Dendritic cell treated with granulocyte-macrophage colony-stimulating factor and Interleukin-4, amounts not matched to agents 40 ng/mL and 50 ng/mL, for 4 days (primary cell): ENCODE measurements around the gene FHL2.

Experiments
- H3K27ac Mint-ChIP-seq: one replicate; pipeline ENCODE4 v1.8.0; 2022; ENCODE audit warnings: mild to moderate bottlenecking, mixed read lengths
- H3K27me3 Mint-ChIP-seq: one replicate; pipeline ENCODE4 v1.8.0; 2022; ENCODE audit warnings: mild to moderate bottlenecking, mixed read lengths
- H3K36me3 Mint-ChIP-seq: one replicate; pipeline ENCODE4 v1.8.0; 2022; ENCODE audit warnings: low read depth, mixed read lengths
- H3K4me1 Mint-ChIP-seq: one replicate; pipeline ENCODE4 v1.8.0; 2022; ENCODE audit warnings: low read depth, mixed read lengths
- H3K4me3 Mint-ChIP-seq: one replicate; pipeline ENCODE4 v1.8.0; 2022; ENCODE audit warnings: mild to moderate bottlenecking, moderate library complexity, mixed read lengths
- H3K9me3 Mint-ChIP-seq: one replicate; pipeline ENCODE4 v1.8.0; 2022; ENCODE audit warnings: mixed read lengths
- intact Hi-C: fragments of 100-400 bp; cut with micrococcal nuclease; formaldehyde crosslinking; loops from one replicate; pipeline ENCODE4 v1.15.0; 2022

The FHL2 gene

DNA sequence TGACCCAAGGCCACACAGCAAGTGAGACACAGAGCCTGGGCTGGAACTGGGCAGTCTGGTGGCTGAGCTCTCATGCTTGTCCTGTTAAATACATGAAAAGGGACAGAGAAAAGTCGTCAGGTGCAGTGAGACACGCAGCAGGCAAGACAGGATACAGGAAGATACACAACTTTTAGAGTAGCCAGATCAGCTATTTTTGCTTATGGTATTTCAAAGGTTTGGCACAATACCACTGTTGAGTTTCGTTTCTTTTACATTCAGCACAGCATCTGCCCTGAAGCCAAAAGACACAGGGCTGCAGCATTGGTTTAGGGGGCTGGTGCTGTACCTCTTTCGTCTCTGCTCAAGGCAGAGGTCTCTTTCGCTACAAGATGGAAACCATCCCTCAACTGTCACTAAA is 14.0 kb downstream of the FHL2 start:
- Mint-ChIP-seq H3K4me1 (peaks cover 37% of the 10 kb centered on the region), H3K27ac (no peak overlapping the region), H3K9me3 (no peaks in the 10 kb centered on the region), H3K36me3 (no peaks in the 10 kb centered on the region), H3K27me3 (peaks cover 10% of the 10 kb centered on the region), H3K4me3 (no peak overlapping the region)
- intact Hi-C loops = no loop called here

GRCh38 chr2:105384216-105384615 is 14.6 kb downstream of the FHL2 start:
- intact Hi-C loops = no loop called here
- Mint-ChIP-seq H3K27me3 (peaks cover 10% of the 10 kb centered on the region), H3K27ac (no peak overlapping the region), H3K4me1 (peaks cover 42% of the 10 kb centered on the region), H3K4me3 (no peak overlapping the region), H3K9me3 (no peaks in the 10 kb centered on the region), H3K36me3 (no peaks in the 10 kb centered on the region)

GRCh38 chr2:105383432-105384166 is 15.3 kb downstream of the FHL2 start:
- Mint-ChIP-seq H3K4me1 (peaks cover 42% of the 10 kb centered on the region), H3K27me3 (peaks cover 10% of the 10 kb centered on the region), H3K4me3 (no peak overlapping the region), H3K27ac (no peak overlapping the region), H3K9me3 (no peaks in the 10 kb centered on the region), H3K36me3 (no peaks in the 10 kb centered on the region)
- intact Hi-C loops = no loop called here

GRCh38 chr2:105382177-105382576 is 16.7 kb downstream of the FHL2 start:
- intact Hi-C loops = no loop called here
- no peak overlapping the region for H3K4me3 Mint-ChIP-seq

DNA sequence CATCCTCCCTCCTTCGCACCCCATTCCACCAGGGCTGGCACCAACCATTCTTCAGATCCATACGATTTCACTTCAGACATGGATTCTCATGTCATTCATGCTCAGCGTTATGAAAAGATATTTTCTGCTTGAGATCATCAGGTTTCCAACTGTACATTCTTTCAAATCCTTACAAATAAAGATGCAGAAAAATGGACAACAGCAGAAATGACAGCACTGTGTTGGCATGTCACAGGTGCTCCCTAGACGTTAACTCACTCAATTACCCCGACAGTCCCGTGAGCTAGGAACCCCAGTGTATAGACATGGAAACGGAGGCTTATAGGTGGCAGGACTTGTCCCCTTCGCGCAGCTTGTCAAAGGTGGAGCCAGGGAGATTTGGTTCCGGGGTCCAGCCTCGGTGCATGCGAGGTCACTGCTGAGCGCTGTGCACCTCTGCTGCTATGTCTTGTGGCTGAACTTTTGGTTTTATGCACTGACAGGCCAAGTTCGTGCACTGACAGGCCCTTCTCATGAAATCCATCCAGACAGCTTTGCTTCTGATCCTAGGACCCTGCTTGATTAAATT is 17.7 kb downstream of the FHL2 start:
- Mint-ChIP-seq H3K27me3 (peaks cover 10% of the 10 kb centered on the region), H3K9me3 (no peaks in the 10 kb centered on the region), H3K4me1 (peaks cover 34% of the 10 kb centered on the region), H3K27ac (no peak overlapping the region), H3K4me3 (no peak overlapping the region), H3K36me3 (no peaks in the 10 kb centered on the region)
- intact Hi-C loops = no loop called here

More at GRCh38 chr2:105382177-105382576, 16.7 kb downstream of the FHL2 start:
- Mint-ChIP-seq H3K27me3 (peaks cover 10% of the 10 kb centered on the region), H3K4me1 (peaks cover 35% of the 10 kb centered on the region), H3K9me3 (no peaks in the 10 kb centered on the region), H3K36me3 (no peaks in the 10 kb centered on the region), H3K27ac (no peak overlapping the region)

DNA sequence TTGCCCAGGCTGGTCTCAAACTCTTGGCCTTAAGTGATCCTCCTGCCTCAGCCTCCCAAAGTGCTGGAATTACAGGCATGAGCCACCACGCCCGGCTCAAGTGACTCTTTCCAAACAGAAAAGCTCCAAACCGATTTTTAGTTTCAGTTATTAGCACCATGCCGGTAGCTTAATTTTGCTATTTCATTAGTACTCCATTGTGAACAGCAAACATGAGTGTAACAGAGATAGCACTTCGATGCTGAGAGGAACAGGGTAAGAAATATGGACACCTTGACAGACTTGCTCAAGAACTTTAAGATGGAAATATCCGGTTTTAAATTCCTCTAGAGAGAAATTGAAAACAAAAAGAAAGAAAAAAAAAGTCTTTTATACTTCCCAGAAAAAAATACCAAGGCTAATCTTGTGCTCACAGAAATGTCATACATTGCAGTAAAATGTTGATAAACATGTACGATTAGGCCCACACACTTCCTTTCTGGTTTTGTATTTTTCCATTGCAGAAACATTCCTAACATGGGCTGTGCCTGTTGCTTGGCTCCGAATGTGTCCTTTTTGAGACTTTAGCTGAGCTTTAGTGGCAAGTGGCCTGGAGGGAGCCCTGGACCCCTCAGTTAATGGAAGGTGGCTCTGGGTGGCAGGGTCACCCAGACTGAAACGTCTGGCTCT is 18.3 kb downstream of the FHL2 start:
- Mint-ChIP-seq H3K4me3 (no peak overlapping the region), H3K4me1 (peaks cover 34% of the 10 kb centered on the region), H3K9me3 (no peaks in the 10 kb centered on the region), H3K27ac (no peak overlapping the region), H3K36me3 (no peaks in the 10 kb centered on the region), H3K27me3 (peaks cover 5% of the 10 kb centered on the region)
- intact Hi-C loops = no loop called here

GRCh38 chr2:105379741-105380186 is 19.1 kb downstream of the FHL2 start:
- peak overlapping the region; percentile 19 for H3K27ac Mint-ChIP-seq
- intact Hi-C loops = no loop called here
- H3K27me3 Mint-ChIP-seq = no peaks in the 10 kb centered on the region
- H3K9me3 Mint-ChIP-seq = no peaks in the 10 kb centered on the region
- peaks cover 34% of the 10 kb centered on the region for H3K4me1 Mint-ChIP-seq
- no peaks in the 10 kb centered on the region for H3K36me3 Mint-ChIP-seq
- no peak overlapping the region for H3K4me3 Mint-ChIP-seq

DNA sequence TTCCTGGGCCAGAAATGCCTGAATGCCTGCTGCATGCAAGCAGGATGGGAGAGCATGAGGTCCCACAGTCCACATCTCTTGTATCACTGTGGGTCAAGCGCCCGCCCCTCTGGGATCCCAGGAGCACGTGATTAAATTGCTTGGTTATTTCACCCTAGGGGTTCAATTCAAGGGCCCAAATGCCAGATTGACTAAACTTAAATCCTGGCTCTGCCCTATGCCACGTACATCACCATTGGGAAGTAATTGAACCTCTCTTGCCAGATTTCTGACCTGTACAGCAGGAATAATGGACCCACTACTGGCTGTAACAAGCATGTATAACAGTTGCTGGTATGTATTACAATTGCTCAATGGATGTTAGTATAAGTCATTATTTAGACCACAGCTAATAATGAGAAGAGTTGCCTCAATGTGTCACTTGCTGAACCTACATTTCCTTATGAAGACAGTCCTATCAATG is 19.9 kb downstream of the FHL2 start:
- Mint-ChIP-seq H3K4me3 (no peak overlapping the region), H3K27ac (no peak overlapping the region), H3K27me3 (peaks cover 3% of the 10 kb centered on the region), H3K9me3 (no peaks in the 10 kb centered on the region), H3K36me3 (no peaks in the 10 kb centered on the region), H3K4me1 (peaks cover 30% of the 10 kb centered on the region)
- intact Hi-C loops = no loop called here

- H3K36me3 Mint-ChIP-seq = no peaks in the 10 kb centered on the region
- intact Hi-C loops = no loop called here
- H3K4me1 Mint-ChIP-seq = peaks cover 24% of the 10 kb centered on the region
- H3K9me3 Mint-ChIP-seq = no peaks in the 10 kb centered on the region
- no peak overlapping the region for H3K27ac Mint-ChIP-seq
- H3K4me3 Mint-ChIP-seq = no peak overlapping the region
- peaks cover 3% of the 10 kb centered on the region for H3K27me3 Mint-ChIP-seq
These were observed 20.5 kb downstream of the FHL2 start for GRCh38 chr2:105378276-105378840.

DNA sequence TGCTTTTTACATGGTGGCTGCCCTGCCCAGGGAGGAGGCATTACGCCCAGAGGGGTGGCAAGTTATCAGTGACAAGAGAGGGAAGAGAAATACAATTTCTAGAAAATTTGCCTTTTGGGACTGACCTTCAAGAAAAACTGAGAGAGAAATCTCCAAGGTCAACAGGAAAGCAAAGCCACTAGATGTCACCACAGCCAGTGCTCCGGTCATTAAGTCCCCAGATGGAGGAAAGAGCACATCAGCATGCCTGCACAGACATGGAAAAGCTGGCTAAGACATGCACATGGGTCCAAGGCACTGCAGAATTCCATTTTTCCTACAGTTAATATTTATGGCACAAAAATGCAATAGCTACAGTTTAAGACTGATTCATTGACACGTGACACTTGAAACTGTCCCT is 21.0 kb downstream of the FHL2 start:
- Mint-ChIP-seq H3K36me3 (no peaks in the 10 kb centered on the region), H3K9me3 (no peaks in the 10 kb centered on the region), H3K27ac (no peak overlapping the region), H3K4me1 (peaks cover 19% of the 10 kb centered on the region), H3K27me3 (peaks cover 3% of the 10 kb centered on the region), H3K4me3 (no peak overlapping the region)
- intact Hi-C loops = no loop called here

GRCh38 chr2:105376789-105377240 is 22.0 kb downstream of the FHL2 start:
- no peaks in the 10 kb centered on the region for H3K9me3 Mint-ChIP-seq
- H3K36me3 Mint-ChIP-seq = no peaks in the 10 kb centered on the region
- no peak overlapping the region for H3K27ac Mint-ChIP-seq
- H3K4me1 Mint-ChIP-seq = peaks cover 19% of the 10 kb centered on the region
- intact Hi-C loops = no loop called here
- H3K4me3 Mint-ChIP-seq = no peak overlapping the region
- peaks cover 3% of the 10 kb centered on the region for H3K27me3 Mint-ChIP-seq

DNA sequence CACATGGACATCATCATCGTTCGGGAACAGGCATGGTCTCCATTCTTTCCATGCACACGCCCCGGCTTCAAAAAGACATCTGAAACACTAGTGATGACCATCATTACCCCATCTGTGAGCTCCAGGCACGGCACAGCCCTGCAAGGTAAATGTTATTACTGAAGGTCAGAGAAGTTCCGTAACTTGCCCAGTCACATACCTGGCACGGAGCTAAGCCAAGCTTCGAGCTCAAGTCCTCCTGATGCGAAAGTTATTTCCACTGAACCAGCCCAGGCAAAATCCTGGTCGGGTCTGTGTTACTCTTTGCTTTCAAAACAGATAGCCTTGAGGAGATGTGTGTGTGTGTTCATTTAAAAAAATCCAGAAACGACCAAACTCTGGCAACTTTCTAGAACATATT is 22.8 kb downstream of the FHL2 start:
- intact Hi-C loops = no loop called here
- Mint-ChIP-seq H3K4me1 (peaks cover 17% of the 10 kb centered on the region), H3K27ac (no peak overlapping the region), H3K9me3 (no peaks in the 10 kb centered on the region), H3K27me3 (peaks cover 3% of the 10 kb centered on the region), H3K36me3 (no peaks in the 10 kb centered on the region), H3K4me3 (no peak overlapping the region)

DNA sequence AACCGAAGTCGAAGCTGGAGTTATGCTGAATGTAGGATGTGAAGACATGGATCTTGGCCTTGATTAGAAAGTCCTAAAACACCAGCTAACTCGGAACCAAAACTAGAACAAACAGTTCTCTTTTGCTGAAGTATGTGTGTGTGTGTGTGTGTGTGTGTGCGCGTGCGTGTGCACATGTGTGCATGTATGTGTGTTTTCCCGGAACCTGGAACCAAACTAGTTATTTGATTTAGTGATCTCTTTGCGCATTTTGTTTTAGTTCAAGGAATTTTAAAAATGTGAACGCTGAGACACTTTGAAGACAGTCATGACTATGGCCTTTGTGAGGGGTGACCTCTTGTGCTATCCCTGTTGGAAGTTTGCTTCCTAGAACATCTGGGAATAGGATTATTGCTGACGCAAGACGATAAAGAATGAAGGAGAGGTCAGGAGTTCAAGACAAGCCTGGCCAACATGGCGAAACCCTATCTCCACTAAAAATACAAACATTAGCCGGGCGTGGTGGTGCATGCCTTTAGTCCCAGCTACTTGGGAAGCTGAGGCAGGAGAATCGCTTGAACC is 23.8 kb downstream of the FHL2 start:
- H3K36me3 Mint-ChIP-seq = no peaks in the 10 kb centered on the region
- no peaks in the 10 kb centered on the region for H3K9me3 Mint-ChIP-seq
- H3K27me3 Mint-ChIP-seq = peaks cover 6% of the 10 kb centered on the region
- H3K27ac Mint-ChIP-seq = no peak overlapping the region
- intact Hi-C loops = no loop called here
- no peak overlapping the region for H3K4me3 Mint-ChIP-seq
- peaks cover 8% of the 10 kb centered on the region for H3K4me1 Mint-ChIP-seq

DNA sequence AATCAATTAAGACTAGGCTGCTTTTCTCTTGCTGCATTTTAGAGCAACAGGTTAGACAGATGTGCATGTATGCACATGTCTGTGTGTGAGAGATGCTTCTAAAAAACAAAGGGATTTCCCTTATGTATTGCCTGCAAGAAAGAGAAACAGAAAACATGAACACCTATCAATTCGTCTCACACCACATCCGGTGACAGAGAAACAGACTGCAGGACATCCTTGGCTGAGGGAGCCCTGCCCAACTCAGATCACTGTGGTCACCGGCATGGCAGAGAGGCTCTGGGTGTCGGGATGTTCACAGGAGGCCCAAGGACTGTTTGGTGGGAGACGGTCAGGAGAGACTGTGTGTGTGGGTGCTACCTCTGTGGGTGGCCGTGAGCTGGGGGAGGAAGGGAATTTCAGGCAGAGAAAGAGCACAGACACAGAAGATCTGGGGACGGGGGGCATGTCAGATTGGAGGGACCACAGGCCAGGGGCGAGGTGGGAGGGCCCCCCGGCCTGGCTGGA is 24.9 kb downstream of the FHL2 start:
- H3K4me3 Mint-ChIP-seq = no peak overlapping the region

More for the DNA sequence above, 24.9 kb downstream of the FHL2 start:
- H3K9me3 Mint-ChIP-seq = no peaks in the 10 kb centered on the region
- no peaks in the 10 kb centered on the region for H3K36me3 Mint-ChIP-seq
- peaks cover 10% of the 10 kb centered on the region for H3K27me3 Mint-ChIP-seq
- H3K27ac Mint-ChIP-seq = no peak overlapping the region
- intact Hi-C loops = no loop called here
- H3K4me1 Mint-ChIP-seq = no peaks in the 10 kb centered on the region
